ENCODE results near the gene PTPMT1.

The PTPMT1 gene

GRCh38 chr11:47593934-47594855 is 28.8 kb downstream of the PTPMT1 start, which contains the start of gene C1QTNF4:
Gene C1QTNF4 (minus strand): TSS chr11:47594411. CDS start chr11:47590810, 3,601 bp downstream.
- TF ChIP-seq CTCF (IDR thresholded peaks at IDR 0.05; ENCODE audit: low read depth, low read length): no peak
- no peak for DNase-seq (ENCODE audit: extremely low read depth, low read depth)

GRCh38 chr11:47595029-47595428 is 29.6 kb downstream of the PTPMT1 start:
- TF ChIP-seq CTCF (IDR thresholded peaks at IDR 0.05; ENCODE audit: low read depth, low read length): no peak

GRCh38 chr11:47595967-47596366 is 30.6 kb downstream of the PTPMT1 start:
- TF ChIP-seq CTCF (IDR thresholded peaks at IDR 0.05; ENCODE audit: low read depth, low read length): no peak
- DNase-seq (ENCODE audit: extremely low read depth, low read depth): no peak

More at GRCh38 chr11:47595029-47595428, 29.6 kb downstream of the PTPMT1 start:
- no peak for DNase-seq (ENCODE audit: extremely low read depth, low read depth)

GRCh38 chr11:47599902-47600301 is 34.5 kb downstream of the PTPMT1 start:
- no peak for TF ChIP-seq CTCF (IDR thresholded peaks at IDR 0.05; ENCODE audit: low read depth, low read length)
- DNase-seq (ENCODE audit: extremely low read depth, low read depth): no peak

GRCh38 chr11:47603295-47603694 is 37.9 kb downstream of the PTPMT1 start:
- TF ChIP-seq CTCF (IDR thresholded peaks at IDR 0.05; ENCODE audit: low read depth, low read length): no peak
- DNase-seq (ENCODE audit: extremely low read depth, low read depth): no peak

- TF ChIP-seq CTCF (IDR thresholded peaks at IDR 0.05; ENCODE audit: low read depth, low read length): no peak
- no peak for DNase-seq (ENCODE audit: extremely low read depth, low read depth)
These were observed 40.5 kb downstream of the PTPMT1 start for GRCh38 chr11:47605921-47606320.

- DNase-seq (ENCODE audit: extremely low read depth, low read depth): no peak
- TF ChIP-seq CTCF (IDR thresholded peaks at IDR 0.05; ENCODE audit: low read depth, low read length): no peak
These were observed 41.3 kb downstream of the PTPMT1 start for GRCh38 chr11:47606731-47607130.

Data from AG09319 (cell line).